Germinal center (tissue), 1 donor: ENCODE measurements around the gene CD53.

ENCODE experiments used
- DNase-seq: peaks from one replicate; pipeline ENCODE4 v3.0.0; 2012; ENCODE audit warnings: mixed read lengths, low spot score

The CD53 gene

DNA sequence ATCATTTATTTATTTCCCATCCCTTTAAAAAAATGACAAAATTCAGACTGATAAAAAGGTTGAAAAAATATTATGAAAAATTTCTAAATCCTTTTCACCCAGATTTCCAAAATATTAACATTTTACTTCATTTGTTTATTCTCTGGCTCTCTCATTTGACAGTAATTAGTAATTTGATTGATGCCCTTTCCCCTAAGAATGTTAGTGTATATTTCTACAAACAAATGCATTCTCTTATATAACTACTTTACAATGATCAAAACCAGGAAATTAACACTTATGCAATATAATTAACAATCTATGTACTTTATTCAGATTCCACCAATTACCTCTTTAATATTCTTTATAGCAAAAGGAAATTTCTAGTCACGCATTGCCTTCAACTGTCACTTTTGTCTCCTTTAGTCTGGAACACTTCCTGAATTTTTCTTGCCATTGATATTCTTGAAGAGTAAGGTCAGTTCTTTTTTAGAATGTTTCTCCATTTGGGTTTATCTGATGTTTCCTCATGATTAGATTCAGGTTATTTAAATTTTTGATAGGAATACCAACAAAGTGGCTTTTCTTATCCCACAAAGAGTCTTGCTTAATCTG, 3.9 kb downstream of the CD53 start:
- no peak for DNase-seq

DNA sequence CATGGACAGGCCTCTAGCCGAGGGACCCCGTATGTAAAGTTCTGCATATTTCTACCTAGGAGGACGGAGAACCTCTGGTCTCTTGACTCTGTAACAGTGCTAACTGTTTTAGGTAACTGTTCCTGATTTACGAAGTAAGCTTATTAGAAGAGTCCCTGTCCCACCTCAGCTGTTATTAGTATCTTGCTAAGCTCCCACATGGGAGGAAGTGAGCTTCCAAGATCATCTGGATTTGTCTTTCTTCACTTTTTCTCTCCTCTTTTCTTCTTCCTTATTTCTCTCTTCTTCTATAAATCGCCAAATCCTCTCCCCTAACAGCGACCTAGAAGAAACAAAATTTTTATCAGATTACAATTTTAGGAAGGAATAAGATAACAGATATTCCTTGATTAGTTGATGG, 4.4 kb downstream of the CD53 start:
- no peak for DNase-seq

DNA sequence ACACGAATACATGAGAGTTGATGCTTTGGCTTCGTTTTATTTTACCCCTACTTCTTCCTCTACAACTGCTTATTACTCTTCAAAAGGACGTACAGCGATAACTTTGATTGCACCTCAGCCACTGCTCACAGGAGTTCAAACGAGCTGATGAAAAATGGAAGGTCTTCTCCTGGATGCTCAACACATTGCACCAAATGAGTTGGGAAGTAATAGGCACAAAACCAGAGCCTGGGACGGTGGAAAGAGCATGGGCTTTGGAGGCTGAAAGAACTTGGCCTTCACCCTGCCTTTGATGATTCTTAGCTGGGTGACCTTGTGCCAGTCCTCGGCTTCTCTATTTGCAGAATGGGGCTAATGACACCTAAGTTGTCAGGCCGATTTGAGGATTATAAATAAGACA, 4.8 kb downstream of the CD53 start:
- DNase-seq, result no peak

DNA sequence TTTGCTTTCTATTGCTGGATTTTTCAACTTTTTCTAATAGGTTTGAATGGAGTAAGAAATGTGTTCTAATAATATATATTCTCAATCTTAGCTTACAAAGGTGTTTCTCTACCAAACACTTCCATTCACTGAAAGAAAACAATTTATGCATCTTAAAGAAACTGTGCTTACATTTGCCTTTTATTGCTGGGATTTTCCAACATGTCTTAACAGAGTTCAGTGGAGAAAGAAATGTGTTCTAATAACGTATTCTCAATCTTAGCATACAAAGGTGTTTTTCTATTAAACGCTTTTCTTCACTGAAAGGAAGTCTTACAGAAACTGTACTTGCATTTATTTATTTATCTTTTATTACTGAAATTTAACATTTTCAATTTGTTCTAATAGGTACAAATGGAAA, 5.6 kb downstream of the CD53 start:
- DNase-seq, result no peak

DNA sequence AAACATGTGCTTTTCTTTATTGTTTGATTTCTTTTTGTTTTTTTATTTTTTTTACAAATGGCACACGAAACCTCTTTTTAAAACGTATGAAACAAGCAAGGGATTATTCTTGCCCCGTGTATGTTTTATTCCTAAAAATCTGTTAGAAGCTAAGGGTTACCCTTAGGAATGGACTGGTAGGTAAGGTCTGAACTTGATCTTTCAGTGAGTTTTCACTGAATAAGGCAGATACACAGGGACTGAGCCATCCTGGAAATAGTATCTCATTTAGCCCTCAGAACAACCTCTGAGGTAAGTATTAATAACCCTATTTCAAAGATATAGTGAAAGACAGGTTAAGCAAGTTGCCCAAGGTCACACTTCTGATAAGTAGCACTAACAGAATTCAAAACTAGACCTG, 6.0 kb downstream of the CD53 start:
- DNase-seq, result no peak

DNA sequence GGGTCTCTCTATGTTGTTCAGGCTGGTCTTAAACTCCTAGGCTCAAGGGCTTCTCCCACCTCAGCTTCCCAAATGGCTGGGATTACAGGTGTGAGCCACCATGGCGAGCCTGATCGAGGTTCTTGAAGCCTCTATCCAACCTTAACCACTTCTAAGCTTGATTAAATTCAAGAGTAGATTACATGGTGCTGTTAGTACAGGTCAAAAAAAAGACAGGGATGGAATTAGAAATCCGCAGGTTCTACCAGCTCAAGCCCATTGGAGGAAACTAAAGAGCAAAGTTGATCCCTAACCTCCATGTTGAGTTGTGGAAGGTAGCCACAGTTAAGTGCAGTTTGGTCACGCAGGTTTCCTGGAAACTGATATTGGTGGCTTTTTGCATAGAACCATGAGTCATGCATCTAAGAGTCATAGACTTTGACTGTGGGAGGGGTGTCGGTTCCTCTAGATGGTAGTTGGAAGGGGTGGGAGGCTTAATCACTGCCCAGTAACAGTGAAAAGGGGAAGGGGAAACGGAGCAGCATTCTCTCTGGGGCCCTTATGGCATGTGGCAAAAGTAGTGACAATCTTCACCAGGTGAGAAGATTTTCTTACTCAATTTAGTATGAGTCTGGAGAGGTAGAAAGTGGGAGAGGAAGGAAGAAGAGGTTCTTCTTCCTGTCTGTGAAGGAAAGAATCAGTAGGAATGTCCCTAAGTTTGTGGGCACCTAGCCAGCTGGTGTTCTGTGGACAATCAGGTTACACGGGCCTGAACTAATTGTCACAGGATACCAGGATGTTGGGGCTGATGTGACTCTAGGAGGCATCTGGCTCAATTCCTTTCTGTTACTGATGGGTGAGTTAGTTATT, 7.0 kb downstream of the CD53 start:
- no peak for DNase-seq

DNA sequence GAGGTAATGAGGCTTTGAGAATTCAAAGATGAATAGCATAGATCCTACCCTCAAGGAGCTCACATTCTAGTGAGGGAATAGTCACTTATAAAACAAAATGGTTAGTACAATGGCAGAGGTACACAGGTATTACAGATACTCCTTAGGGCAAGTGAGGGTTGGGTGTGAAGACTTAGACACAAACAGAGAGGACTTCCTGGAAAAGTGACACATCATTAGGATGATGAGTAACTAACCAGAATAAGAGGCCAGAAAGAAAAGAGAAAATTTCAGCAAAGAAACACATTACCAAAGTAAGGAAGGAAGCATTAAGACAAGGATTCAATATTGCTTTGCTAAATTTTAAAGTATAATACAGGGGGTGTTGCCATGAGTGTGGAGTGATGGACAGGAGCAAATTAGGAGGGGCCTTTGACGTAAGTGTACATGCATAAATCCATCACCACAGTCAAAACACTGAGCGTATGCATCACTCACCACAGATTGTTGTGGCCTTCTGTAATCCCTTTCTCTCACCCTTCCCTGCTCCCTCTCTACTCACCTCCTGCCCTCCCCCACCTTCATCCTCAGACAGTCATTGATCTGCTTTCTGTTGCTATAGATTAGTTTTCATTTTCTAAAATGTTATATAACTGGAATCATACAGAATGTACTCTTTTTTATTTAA, 7.9 kb downstream of the CD53 start:
- DNase-seq, result no peak

DNA sequence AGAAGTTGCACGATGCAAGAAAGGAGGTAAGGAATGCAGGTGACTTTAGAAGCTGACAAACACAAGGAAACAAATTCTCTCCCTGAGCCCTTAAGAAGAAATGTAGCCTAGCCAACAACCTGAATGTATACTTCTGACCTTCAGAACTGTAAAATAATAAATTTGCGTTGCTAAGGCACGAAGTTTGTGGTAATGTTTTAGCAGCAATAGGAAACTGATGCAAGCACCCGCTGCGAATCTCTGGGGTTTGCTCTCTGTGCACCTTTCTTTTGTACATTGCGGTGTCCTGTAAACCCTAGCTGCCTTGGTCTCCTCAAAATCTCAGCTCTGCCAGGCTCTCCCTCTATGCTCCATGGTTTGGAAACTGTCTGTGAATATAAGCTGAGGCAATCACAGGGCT, 15.1 kb downstream of the CD53 start:
- DNase-seq, result no peak

DNA sequence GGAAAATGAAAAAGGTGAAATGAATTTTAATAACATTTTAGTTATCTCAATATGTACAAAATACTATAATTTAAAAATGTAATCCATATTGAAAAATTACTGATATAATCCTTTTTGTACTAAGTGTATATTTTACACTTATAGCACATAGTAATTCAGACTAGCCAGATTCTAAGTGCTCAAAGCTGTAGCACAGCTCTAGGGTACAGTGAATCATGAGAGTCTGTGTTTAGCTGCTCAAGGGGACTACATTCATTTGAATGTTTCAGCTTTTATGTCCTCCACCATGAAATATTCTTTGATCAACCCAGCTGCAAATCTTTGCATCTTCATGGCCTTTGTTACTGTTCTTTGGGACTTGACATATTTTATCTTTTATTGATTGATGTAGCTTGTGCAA, 15.7 kb downstream of the CD53 start:
- no peak for DNase-seq

DNA sequence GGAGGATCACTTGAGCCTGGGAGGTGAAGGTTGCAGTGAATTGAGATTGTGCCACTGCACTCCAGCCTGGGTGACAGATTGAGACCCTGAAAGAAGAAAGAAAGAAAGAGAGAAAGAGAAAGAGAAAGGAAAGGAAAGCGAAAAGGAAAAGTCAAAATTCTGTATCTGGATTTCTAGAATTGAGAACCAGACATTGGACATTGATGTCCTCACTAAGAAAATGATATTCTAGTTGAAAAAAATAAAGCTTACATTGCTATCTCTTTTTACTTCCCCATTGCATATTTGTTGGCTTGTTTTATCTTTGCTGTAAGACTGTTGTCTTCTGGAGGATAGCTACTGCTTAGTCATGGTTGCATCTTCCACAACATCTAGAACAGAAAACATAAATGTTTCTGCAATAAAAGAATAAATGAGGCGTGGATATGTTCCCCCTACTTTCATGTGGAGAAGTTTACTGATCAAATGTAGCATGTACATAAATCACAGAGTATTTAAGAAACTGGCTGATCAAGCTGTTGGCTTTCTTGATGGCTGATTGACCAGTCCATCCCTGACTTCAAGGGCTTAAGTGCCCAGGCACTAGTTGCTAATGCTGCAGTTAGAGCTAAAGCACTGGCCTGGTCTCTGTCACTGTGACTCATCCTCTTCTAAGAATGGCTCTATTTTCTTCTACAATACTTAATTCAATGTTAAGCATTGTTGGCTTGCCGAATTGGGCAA, 17.7 kb downstream of the CD53 start:
- DNase-seq, result no peak

DNA sequence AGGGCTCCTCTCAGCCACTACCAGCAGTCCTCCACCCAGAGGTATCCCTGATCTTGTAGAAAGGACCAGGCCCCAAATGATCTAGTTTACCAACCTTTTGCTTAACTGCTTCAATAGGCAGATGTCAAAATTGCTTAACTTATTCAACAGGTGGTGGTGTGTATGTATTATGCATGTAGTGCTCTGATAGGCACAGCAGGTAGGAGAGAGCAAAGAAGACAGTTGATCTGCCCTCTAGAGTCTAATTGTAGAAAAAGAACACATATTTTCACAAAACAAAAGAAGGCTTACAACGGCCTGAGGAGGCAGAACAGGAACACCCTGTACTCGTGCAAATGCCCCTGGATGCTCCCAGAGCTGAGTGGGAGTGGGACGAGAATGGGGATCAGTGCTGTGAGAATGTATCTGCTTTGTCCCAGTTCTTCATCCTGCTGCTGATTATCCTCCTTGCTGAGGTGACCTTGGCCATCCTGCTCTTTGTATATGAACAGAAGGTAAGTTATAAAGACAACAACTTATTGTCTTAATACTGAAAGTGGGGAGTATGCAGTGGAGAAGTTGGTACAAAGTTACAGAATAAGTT, 21.1 kb downstream of the CD53 start:
- DNase-seq, result no peak

DNA sequence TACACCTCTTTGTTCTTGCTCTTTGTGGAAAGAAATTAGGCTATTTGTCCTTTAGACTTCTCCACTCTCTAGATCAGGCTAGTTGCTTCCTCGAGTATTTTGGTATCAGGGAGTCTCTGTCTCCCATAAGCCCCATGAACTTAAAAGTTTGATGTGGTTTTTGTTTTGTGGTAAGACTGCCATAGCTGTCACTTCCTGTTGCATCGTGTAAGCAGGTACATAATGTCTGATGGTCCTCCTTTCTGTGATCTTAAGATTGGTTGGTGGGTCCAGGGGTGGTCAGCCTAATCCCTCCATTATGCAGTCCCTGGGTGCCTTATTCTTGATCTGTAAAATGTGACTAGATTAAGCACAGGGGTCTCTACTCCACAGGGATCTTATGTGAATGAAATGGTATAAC, 23.1 kb downstream of the CD53 start:
- DNase-seq, result no peak

DNA sequence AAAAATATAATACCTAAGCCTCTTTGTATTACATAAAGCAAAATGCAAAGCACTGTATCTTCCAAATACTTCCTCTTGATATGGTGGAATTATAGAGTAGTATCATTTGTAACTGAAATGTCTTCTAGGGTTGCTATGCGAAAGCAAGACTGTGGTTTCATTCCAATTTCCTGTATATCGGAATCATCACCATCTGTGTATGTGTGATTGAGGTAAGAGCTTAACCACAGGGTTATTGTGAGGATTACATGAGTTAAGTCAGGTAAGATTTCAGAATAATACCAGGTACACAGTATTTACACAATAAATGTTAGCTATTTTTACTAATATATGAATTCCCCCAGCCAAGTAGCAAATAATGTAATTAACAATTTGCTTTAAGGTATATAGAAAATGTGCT, 24.7 kb downstream of the CD53 start:
- no peak for DNase-seq

DNA sequence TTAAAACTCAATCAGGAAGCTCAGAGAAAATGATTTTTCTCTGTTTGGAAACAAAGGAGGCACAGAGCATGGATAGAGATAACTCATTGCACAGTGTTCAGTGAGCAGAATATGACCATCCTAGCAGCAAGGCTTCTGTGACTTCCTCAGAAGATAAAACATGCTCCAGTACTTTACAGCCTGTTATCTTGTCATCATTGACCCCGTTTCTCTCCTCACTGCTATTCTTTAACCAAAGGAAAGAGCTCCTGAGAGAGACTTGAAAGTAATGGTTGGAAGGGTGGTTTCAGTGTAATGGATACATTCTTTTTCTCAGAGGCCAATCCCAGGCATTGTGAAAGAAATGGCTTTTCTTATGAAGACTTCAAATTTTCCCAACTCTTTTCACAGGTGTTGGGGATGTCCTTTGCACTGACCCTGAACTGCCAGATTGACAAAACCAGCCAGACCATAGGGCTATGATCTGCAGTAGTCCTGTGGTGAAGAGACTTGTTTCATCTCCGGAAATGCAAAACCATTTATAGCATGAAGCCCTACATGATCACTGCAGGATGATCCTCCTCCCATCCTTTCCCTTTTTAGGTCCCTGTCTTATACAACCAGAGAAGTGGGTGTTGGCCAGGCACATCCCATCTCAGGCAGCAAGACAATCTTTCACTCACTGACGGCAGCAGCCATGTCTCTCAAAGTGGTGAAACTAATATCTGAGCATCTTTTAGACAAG, 25.9 kb downstream of the CD53 start:
- no peak for DNase-seq

DNA sequence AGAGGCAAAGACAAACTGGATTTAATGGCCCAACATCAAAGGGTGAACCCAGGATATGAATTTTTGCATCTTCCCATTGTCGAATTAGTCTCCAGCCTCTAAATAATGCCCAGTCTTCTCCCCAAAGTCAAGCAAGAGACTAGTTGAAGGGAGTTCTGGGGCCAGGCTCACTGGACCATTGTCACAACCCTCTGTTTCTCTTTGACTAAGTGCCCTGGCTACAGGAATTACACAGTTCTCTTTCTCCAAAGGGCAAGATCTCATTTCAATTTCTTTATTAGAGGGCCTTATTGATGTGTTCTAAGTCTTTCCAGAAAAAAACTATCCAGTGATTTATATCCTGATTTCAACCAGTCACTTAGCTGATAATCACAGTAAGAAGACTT, 26.5 kb downstream of the CD53 start:
- DNase-seq, result no peak

DNA sequence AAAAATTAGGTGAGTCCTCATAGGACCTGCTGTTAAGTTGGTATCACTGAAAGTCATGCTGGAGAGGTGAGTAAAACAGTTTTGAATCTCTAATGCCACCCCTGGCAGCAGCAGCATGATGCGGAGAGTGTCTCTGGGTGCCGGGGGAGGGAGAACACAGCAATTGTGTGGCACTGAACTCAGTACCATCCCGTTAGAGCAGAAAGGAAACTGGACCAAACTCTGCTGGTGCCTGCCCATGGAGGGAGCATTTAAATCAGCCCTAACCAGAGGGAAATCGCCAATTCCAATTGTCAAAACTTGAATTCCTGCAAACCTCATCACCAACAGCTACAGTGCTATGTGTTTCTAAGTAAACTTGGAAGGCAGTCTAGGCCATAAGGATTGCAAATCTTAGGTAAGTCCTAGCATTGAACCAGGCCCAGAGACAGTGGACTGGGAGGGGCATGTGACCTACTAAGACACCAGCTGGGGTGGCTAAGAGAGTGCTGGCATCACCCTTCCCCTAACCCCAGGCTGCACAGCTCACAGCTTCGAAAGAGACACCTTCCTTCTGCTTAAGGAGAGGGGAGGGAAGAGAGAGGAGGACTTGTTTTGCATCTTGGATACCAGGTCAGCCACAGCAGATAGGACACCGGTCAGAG, 30.0 kb downstream of the CD53 start:
- DNase-seq, result no peak

DNA sequence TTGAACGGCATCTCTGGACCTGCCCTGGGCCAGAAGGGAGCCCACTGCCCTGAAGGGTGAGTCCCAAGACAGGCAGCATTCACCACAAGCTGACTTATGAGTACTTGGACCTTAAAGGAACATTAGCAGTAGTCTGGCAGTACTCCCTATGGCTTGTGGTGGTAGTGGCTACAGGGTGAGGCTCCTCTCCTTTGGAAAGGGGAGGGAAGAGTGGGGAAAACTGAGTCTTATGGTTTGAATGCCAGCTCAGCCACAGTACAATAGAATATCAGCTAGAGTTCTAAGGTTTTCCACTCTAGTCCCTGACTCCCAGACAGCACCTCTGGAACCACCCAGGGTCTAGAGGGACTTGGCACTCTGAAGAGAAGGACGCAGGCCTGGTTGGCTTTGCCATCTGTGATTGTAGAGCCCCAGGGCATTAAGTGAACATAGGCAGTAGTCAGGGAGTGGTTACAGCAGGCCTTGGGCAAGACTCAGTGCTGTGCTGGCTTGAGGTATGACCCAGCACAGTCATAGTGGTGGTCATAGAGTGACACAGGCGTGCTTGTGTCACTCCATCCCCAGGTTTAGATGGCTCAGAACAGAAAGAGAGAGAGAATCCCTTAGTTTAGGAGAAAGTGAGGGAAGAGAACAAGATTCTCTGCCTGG, 31.0 kb downstream of the CD53 start:
- no peak for DNase-seq

DNA sequence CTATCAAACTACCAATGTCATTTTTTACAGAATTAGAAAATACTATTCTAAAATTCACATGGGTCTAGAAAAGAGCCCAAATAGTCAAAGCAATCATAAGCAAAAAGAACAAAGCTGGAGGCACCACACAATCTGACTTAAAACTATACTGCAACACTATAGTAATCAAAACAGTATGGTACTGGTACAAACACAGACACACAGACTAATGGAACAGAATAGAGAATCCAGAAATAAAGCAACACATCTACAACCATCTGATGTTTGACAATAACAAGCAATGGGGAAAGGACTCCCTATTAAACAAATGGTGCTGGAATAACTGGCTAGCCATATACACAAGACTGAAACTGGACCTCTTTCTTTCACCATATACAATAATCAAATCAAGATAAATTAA, 39.8 kb downstream of the CD53 start:
- no peak for DNase-seq

DNA sequence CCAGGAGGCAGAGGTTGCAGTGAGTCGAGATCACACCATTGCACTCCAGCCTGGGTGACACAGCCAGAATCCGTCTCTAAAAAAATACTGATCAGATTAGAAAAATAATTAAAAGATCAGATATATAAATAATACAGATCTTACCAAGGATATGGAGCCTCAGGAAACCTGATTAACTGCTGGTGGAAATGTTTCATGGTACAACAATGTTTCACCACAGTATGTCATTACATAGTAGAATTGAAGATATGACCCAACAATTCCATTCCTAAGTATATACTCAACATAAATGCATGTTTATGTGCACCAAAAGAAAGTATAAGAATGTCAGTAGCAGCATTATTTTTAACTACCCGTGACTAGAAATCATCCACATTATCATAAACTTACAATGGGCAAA, 41.7 kb downstream of the CD53 start:
- no peak for DNase-seq

DNA sequence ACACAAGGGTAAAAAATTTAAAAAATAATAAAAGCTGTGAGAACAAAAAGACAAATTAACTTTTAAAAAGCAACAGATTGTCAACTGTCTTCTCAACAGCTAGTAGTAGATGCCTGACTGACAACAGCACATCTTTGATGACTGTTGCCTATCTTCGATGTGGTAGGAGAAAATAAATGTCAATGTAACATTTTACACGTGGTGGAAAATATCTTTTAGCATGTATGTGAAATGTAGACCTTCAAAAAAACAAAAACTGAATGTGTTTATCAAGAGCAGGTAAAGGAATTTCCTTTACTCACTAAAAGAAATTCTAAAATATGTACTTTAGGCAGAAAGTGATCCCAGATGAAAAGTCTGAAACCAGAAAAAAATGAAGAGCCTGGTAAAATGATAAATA, 42.9 kb downstream of the CD53 start:
- DNase-seq, result no peak

DNA sequence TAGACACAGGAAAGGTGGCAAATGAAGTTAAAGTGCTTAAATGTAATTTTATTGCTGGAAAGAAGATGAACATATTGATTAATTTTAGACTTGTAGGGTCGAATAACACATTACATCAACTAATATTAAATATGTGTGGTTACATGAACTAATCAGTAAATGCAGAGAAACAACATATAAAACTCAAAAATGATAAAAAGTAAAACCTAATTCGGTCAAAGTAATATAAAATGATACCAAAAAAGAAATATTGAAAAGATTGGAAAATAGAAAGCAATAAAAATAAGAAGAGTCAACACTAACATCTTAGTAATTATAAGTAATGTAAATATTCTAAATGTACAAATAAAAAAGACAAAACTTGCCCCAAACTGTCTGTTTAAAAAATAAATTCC, 43.3 kb downstream of the CD53 start:
- DNase-seq, result no peak
